HG03280 (cell line): Measurements from ENCODE around the gene SHPK.

Source experiments
- ATAC-seq: cut with Tn5 transposase; IDR thresholded peaks from one replicate; pipeline ENCODE4 v1.9.1; 2021; ENCODE audit warnings: mild to moderate bottlenecking, moderate library complexity; ENCODE audit not compliant: unreplicated experiment

Gene SHPK, protein sequence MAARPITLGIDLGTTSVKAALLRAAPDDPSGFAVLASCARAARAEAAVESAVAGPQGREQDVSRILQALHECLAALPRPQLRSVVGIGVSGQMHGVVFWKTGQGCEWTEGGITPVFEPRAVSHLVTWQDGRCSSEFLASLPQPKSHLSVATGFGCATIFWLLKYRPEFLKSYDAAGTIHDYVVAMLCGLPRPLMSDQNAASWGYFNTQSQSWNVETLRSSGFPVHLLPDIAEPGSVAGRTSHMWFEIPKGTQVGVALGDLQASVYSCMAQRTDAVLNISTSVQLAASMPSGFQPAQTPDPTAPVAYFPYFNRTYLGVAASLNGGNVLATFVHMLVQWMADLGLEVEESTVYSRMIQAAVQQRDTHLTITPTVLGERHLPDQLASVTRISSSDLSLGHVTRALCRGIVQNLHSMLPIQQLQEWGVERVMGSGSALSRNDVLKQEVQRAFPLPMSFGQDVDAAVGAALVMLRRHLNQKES

DNA sequence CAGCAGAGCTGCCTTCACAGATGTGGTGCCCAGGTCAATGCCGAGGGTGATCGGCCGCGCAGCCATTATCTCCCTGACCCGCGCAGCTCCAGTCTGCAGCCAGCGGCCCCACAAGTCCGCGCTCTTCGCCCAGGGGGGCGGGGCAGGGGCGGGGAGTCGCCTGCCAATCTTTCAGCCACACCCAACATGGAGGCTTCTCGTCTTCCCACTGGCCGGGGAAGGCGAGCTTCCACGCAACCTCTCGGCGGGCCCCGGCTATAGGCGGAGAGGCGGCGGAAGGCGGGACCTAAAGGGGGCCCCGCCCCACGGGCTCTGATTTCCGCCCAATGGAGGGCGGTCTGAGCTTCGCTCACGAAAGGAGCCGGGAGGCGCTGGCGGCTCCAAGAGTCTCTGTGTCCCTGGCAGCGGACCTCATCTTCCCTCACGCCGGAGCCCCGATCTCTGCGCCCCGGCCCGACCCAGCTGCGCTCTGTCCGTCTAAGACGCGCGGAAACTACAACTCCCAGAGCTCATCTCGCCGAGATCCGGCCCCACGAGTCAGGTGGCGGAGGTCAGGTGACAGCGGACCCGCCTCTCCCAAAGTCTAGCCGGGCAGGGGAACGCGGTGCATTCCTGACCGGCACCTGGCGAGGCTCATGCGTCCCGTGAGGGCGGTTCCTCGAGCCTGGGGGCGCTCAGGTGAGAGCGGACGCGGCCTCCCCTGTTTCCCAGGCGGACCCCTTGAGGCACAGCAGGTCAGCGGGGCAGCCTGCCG, at the start of gene SHPK, which contains the start of gene CTNS:
Gene SHPK (minus strand): TSS at position 97 of the 754 bp plus-strand sequence. CDS start 31 bp downstream, at position 66.
Gene CTNS (plus strand): TSS at position 607 of the 754 bp plus-strand sequence. CDS start 3,447 bp downstream, outside the sequence.
- ATAC-seq: peak; percentile 95

DNA sequence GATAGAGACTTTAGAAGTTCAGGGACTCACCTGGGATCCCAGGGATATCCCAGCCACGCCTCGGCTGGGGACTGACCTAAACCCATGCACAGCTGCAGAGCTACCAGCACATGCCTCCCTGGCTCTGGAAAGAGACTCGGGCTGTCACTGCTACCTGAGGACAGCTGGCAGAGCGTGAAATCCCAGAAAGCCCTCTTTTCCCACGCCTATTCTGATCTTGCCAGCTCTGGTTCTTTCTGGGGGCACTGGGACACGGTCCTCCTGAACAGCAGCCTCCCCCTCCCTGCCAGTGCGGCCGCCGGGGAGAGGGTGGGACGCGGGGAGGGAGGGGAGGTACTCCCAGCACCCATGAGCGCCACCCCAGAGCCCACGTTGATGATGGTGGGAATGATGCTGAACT, 49.1 kb upstream of the SHPK start:
- ATAC-seq: no peak

DNA sequence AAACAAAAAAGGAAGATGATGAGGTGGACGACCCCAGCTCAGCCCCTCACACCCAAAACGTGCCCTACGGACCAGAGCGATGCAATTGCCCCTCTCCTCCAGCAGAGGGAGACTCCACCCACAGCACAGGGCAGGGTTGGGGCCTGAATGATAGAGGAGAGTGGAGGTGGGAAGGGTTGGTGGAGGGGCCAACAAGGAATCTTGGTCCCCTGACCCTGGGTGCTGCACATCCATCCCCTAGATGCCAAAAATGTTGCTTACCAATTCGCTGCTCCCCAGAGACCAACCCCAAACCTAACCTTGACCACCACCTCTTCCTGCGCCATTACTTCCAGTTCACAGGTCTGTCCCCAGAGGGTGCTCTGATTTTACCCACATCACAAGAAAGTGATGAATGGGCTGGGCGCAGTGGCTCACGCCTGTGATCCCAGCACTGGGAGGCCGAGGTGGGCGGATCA, 47.0 kb upstream of the SHPK start:
- no peak for ATAC-seq

DNA sequence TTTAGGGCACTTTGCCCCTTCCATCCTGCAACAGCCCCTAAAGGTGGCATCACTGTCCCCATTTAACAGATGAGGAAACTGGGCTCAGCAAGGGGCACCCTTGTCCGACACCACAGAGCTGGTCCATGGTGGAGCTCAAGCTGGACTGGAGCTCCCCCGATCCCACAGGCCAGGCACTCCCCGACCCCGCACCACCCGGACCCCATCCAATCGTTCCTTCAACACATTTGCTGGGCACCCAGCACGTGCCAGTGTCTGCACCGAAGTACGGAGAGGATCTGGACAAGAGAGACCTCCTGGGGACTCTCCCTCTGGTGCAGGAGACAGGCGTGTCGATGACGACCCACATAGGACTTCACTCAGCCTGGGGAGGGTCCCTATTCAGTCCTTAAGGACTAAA, 46.0 kb upstream of the SHPK start:
- ATAC-seq: no peak

DNA sequence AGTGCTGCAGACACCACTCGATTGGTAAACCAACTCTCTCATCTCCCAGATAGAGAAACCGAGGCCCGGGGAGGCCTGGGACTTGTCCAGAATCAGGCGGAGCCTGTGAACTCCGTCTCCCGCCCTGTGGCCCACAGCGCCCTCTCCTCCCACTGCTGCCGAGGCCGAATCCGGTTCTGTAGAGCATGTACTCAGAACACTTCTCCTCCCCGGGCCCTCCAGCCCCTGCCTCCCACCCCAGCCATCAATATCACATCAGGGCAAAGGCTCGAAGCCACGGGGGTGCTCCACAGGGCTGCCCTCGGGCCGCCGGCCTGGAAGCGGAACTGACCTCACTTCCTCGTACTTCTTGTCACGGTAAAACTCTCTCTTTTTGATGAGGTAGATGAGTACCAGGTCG, 45.5 kb upstream of the SHPK start:
- no peak for ATAC-seq

DNA sequence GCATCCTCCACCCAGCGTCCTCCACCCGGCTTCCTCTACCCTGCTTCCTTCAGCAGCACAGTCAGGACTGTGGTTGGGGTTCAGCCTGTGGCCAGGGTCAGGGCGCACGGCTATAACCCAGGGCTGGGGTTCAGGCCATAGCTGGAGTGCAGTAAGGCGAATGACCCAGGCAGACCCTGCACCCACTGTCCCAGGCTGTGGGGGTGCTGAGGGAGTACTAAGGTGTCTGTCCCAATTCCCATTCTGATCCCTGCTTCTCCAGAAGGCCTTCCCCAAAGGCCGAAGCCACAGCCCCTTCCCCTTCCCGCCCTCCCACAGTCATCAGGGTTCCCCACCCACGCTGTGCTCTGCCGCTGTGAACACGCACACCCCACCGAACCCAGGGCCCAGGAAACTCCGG, 45.0 kb upstream of the SHPK start:
- no peak for ATAC-seq

DNA sequence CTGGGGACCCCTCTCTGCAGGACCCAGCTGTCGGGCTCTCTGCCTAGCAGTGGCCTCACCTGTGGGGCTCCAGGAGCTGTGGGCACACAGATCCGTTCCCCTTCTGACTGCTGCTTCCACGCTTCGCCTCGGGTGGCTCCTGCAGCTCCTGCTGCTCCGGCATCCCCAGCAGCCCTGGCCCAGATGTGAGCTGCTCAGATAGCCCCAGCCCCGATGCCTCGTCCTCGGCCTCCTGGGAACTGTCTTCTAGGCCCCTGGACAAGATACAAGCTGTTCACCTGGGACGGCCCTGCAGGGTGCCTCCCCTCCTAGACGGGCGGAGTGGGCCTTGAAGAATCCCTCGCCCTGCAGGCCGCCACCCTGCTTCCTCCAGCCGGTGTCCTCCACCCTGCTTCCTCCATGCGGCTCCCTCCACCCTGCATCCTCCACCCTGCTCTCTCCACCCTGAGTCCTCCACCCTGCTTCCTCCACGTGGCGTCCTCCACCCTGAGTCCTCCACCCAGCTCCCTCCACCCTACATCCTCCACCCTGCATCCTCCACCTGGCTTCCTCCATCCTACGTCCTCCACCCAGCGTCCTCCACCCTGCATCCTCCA, 43.6 kb upstream of the SHPK start:
- ATAC-seq: no peak

DNA sequence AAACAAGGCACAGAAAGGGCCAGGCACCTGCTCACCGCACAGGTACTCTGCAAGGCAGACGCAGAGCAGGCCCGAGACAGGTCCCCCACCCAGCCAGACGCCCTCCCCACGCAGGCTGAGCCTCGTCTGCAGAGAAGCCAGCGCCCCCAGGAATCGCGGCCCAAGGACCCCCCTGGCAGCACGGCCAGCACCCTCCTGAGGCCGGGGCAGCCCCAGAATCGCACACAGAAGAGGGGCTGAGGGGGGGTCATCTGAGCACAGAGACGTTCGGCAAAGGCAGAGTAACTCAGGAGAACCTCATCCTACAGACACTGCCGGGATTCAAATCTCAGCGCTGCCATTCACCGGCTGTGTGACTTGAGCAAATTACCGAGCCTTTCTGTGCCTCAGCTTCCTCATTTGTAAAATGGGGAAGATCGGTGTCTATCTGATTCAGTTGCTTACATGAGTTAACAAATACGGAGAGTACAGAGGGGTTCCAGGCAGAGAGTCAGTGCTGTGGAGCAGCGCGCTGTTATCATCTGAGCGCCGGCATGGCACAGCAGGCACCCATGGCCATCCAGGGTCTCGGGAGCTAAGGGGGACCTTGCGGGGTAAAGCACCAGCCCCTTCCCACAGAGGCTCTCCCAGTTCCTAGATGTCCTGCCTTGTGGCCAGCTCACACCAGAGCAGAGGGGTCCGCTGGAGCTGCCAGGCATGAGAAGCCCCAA, 42.9 kb upstream of the SHPK start:
- no peak for ATAC-seq

DNA sequence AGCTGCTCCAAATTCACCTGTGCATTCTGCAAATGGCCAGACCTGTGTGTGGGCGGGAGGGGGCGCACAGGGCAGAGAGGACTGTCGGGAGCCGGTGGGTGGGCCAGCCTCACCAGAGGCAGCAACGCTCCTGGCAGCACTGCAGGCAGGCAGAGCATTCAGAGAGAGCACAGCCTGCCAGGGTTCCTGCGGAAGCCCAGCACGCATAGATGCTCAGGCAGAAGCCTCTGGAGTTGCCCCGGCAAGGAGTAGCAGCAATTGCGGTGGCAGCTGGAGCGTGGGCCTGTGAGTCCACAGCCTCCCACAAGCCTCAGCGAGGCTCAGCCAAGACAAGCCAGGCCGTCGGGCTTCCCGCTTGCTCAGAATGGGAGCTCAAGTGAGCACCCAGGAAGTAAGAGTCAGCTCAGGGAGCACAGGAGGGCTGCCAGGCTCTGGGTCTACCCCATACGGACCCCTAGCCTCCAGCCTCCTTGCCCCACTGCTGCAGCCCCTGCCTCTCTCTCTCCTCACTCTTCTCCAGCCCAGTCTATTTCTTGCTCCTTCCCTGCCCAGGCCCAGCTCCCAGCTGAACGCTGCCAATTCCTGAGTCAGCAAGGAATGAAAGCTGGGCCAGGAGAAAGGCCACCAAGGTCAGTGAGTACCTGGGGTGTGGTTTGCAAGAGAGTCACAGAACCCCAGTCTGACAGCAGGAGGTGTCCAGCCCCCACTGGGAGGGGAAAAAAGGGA, 42.2 kb upstream of the SHPK start:
- no peak for ATAC-seq

DNA sequence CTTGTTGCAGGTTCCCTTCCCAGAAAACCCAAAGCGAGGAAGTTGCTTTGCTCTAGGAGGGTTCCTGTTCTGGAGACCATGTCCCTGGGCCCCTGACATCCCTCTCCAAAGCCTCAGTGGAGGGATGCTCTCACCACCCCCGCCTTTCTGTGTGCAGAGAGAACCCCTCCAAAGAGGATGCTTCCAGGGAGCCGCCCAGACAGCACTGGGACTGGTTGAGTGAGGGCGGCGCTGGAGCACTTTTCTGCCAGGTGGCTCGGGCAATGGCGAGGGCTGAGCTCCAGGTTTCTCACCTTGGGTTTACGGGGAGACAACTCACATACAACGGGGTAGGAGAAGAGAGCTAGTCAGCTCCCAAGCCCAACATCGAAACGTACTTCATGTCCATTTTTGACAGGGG, 39.8 kb upstream of the SHPK start:
- no peak for ATAC-seq

DNA sequence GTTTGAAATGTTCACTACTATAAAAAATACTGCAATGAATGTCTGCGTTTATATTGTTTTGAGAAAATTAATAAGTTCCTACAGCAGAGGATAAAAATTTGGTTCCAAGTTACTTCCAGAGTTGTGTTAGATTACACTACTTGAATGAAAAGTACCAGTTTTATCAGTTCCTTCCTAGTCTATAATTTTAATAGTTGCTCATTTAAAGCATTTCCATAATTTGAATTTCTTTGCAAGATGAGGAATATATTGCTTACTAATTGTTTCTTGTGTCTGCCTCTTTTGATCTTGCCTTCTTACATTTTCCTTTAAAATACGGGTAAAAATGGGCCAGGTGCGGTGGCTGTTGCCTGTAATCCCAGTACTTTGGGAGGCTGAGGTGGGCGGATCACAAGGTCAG, 36.5 kb upstream of the SHPK start:
- no peak for ATAC-seq

DNA sequence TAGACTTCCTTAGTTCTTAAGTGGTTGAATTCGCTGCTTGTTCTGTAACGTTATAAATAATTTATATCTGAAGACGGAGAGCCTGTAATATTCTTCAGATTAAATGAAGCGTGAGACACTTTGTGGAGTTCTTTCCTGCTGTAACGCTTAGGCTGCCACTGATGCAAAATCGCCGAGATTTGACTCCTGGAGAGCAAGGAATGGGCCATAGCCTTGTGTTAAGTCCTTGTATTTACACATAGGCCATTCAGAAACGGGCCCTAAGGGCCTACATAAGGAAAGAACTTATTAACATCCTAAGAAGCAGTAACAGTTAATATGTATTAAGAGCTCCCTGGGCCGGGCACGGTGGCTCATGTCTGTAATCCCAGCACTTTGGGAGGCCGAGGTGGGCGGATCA, 33.5 kb upstream of the SHPK start:
- ATAC-seq: no peak

DNA sequence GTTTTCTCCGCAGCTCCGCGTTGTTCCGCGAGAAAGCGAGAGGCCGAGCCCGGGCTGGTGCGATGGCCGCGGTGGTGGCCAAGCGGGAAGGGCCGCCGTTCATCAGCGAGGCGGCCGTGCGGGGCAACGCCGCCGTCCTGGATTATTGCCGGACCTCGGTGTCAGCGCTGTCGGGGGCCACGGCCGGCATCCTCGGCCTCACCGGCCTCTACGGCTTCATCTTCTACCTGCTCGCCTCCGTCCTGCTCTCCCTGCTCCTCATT, 33.0 kb upstream of the SHPK start:
- ATAC-seq: peak; percentile 15

DNA sequence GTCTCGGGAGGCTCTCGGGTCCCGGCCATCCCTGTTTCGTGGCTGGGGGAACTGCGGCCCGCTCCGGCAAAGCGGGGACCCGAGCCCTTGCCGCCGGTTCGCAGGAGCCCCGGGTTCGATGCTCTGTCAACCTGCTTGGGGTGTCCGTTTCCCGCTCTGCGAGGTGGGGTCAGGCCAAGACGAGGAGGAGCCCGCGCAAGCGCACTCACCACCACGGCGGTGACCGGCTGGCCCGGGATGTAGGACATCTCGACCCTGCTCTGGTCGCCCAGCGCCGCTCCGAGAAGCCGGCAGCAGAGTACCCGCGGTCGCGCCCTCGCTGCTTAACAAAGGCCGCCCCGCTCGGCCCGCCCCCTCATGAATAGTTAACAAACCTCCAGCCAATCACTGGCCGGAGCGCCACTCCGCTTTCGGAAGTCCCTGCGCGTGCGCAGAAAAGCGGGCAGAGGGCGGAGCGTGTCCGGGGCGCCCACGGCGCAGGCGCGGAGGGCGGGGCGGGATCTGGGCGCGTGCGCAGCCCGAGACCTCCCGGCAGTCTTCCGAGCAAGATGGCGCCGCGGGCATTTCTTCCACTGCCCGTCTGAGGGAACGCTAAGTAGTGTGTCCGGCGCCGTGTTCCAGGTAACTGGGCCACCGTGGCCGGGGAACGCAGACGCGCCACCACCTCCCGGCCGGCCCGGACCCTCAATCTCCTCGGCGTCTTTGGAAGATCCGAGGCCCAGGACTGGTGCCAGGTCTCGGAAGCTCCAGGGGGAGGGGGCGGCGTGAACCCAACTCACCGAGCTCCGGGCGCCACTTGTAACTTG, 32.4 kb upstream of the SHPK start, which contains the start of the genes EMC6 and TAX1BP3:
Gene EMC6 (plus strand): TSS at position 534 of the 806 bp plus-strand sequence. CDS start 335 bp downstream, outside the sequence.
Gene TAX1BP3 (minus strand): TSS at position 300 of the 806 bp plus-strand sequence. CDS start 52 bp downstream, at position 248.
- ATAC-seq: peak; percentile 86

DNA sequence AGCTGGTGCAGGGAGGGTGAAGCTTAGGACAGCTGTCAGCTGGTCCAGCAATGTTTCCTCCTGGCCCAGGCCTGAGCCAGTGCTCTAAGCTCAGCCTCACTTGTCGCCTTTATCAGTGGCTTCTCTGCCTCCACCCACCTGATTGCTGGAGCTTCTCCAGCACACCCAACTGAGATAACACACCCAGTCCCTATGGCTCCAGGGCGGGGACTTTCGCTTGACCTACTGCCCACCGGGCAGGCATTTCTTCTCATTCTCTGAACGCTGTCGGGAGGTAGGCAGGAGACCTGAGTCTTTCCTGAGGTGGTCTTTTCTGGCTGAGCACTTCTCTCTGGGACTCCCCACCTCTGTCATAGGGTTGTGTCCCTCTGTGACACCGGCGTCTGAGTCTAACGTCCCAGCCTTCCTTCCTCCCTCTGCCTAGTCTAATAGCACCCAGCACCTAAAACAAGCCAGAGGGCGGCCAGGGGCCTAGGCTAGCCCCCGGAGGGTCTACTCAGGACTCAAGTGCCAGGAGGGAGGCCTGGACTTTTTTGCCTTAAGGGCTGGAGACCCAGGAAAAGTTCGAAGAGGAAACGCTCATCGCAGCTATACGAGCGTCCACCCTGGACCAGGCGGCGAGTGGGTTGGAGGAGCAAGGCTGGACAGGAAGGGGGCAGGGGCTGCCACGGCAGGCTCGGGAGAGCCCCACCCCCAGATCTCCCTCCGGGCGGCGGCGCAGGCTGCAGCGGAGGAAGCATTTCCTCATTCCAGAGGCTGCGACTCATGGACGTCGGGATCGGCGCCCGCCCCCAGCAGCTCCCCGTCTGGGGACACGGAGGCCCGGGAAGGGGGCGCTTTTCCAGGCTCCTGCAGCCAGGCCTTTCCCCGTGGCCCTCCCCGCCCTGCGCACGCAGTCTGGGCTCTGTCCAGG, 31.6 kb upstream of the SHPK start:
- peak; percentile 4 for ATAC-seq

DNA sequence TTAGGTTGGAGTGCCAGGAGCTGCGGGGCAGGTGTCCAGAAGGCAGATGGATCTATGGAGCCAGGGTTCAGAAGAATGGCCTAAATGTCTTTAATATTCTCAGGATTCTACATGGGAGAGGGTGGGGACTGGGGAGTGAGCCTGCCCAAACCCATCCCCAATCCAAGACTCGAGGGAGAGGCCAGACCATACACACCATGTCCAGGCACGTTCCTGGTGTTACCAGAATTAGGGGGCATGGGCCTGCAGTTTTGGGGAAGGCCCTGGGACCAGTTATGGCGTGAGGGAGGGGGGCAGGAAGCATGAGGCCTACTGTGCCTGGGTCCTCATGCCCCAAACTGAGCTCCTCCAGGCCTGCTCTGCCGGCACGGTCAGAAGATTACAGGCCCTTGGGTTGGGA, 30.5 kb upstream of the SHPK start:
- ATAC-seq: no peak

DNA sequence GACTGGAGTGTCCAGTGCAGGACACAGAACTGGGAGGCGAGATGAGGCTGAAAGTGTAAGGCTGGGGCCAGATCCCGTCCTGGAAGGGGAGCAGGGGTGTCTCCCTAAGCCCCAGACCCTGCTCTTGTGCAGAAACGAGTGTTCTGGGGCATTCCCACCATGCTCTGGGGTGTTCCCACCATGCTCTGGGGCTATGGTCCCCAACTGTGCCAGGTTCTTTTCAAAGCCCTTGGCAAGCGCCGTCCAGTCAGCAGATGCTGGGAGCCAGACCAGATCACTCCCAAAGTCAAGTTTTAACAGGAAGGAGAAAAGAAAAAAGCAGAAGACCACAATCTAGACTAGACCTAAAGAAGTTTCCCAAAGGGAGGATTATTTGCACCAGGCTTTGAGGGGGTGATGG, 29.8 kb upstream of the SHPK start:
- no peak for ATAC-seq
